A673 (cell line): Measurements from ENCODE around the gene CLPSL2. TPM values are rescaled to one million over a fixed set of nuclear protein-coding genes. Genes with fewer than 3 reads are reported as not detected.
A peak's percentile ranks its signal among the peaks of the same experiment; 100 is the strongest.

Source experiments
- BruUV-seq: library from RNA; stranded (reverse); fragments of 400-500 nt; replicated peaks from 2 replicates; lab custom pipeline; 2021; lab: Mats Ljungman, UMichigan
- CTCF ChIA-PET: fragments of 300-600 bp; sonication (Branson Sonifier 250); formaldehyde crosslinking; loops from one replicate; lab custom pipeline; 2022; ENCODE audit warnings: antibody characterized with exemption; lab: Charles Lee
- POLR2A ChIA-PET: fragments of 300-600 bp; sonication (Branson Sonifier 250); formaldehyde crosslinking; loops from one replicate; lab custom pipeline; 2022; ENCODE audit warnings: antibody characterized with exemption; ENCODE audit not compliant: low non-redundant PET; lab: Charles Lee
- DNase-seq: peaks from one replicate; pipeline ENCODE4 v3.0.0-alpha.2; 2015; ENCODE audit warnings: low spot score
- H3K27ac ChIP-seq: fragments of 200-600 bp; sonication (generic); 2 replicates; pipeline ENCODE4 v1.5.1; 2016; ENCODE audit warnings: mixed run types, low read depth, mild to moderate bottlenecking, mixed read lengths, antibody characterized with exemption, low read length; ENCODE audit not compliant: poor library complexity, severe bottlenecking
- H3K27me3 ChIP-seq: fragments of 200-600 bp; sonication (generic); replicated peaks from 2 replicates; pipeline ENCODE4 v1.6.1; 2017; ENCODE audit warnings: mixed run types, low read depth, mild to moderate bottlenecking, mixed read lengths, antibody characterized with exemption, low read length; ENCODE audit not compliant: insufficient read depth, poor library complexity
- H3K36me3 ChIP-seq: fragments of 200-600 bp; sonication (generic); 2 replicates; pipeline ENCODE4 v1.6.1; 2016; ENCODE audit warnings: mixed run types, mild to moderate bottlenecking, mixed read lengths, antibody characterized with exemption, low read length; ENCODE audit not compliant: insufficient read depth, poor library complexity, severe bottlenecking
- H3K4me1 ChIP-seq: fragments of 200-600 bp; sonication (generic); 2 replicates; pipeline ENCODE4 v1.6.1; 2017; ENCODE audit warnings: mixed run types, mild to moderate bottlenecking, mixed read lengths, antibody characterized with exemption, low read length; ENCODE audit not compliant: insufficient read depth, poor library complexity, severe bottlenecking
- H3K4me3 ChIP-seq: fragments of 200-600 bp; sonication (generic); 2 replicates; pipeline ENCODE4 v1.5.1; 2016; ENCODE audit warnings: low read depth, mixed run types, mild to moderate bottlenecking, mixed read lengths, low read length; ENCODE audit not compliant: poor library complexity, severe bottlenecking
- H3K9me3 ChIP-seq: fragments of 200-600 bp; sonication (generic); 2 replicates; pipeline ENCODE4 v1.6.1; 2016; ENCODE audit warnings: mixed run types, low read depth, mild to moderate bottlenecking, mixed read lengths, antibody characterized with exemption, low read length; ENCODE audit not compliant: poor library complexity, severe bottlenecking
- CTCF ChIP-seq: fragments of 300-800, 200-600 bp; sonication (generic); conservative IDR thresholded peaks from 2 replicates; pipeline ENCODE4 v1.5.1; 2017; ENCODE audit warnings: low read depth, mild to moderate bottlenecking, antibody characterized with exemption, low read length, moderate library complexity, mixed read lengths
- EZH2 ChIP-seq: fragments of 200-600 bp; sonication (generic); IDR thresholded peaks from 2 replicates; pipeline ENCODE4 v1.6.1; 2017; ENCODE audit warnings: borderline replicate concordance, low read depth, mild to moderate bottlenecking, mixed read lengths, antibody characterized with exemption, low read length; ENCODE audit not compliant: poor library complexity, severe bottlenecking
- intact Hi-C: fragments of 100-400 bp; cut with micrococcal nuclease; formaldehyde crosslinking; loops from one replicate; pipeline ENCODE4 v1.10.0; 2022; ENCODE audit not compliant: unreplicated experiment
- total RNA-seq: library from RNA; stranded (reverse); gene quantifications from 2 replicates; pipeline ENCODE4 v1.2.3, GENCODE V29; 2021

The CLPSL2 gene
- total RNA-seq, 1 experiment from 2014 or later = not detected

GRCh38 chr6:35737413-35738211 is 38.8 kb upstream of the CLPSL2 start:
- peak; percentile 89 for DNase-seq
- POLR2A ChIA-PET = no interaction called here
- Histone ChIP-seq H3K27ac (no peak overlapping the region), H3K27me3 (no peaks in the 10 kb centered on the region), H3K4me3 (no peak overlapping the region), H3K9me3 (no peaks in the 10 kb centered on the region), H3K4me1 (peaks cover 12% of the 10 kb centered on the region), H3K36me3 (no peaks in the 10 kb centered on the region)
- BruUV-seq = no TSS peak
- intact Hi-C loops = loop anchor here (1.0 to 10.0 kb wide), 2 partner anchors 214 to 357 kb away; no protein-coding TSS in a partner anchor
- TF ChIP-seq EZH2 = no peak
- TF ChIP-seq CTCF = peak; percentile 77
- CTCF ChIA-PET = interaction anchor here (0.6 to 2.9 kb wide), 11 partner anchors 10 to 215 kb away, joined by 3 to 52 read pairs (median 5); no protein-coding TSS in a partner anchor

- POLR2A ChIA-PET = no interaction called here
- peak overlapping the region; percentile 28 for H3K27ac ChIP-seq
- H3K4me1 ChIP-seq = peaks cover 7% of the 10 kb centered on the region
- no peaks in the 10 kb centered on the region for H3K27me3 ChIP-seq
- H3K4me3 ChIP-seq = no peak overlapping the region
- CTCF ChIA-PET = interaction anchor here (0.5 to 1.6 kb wide), 4 partner anchors 15 to 217 kb away, joined by 3 to 7 read pairs (median 4); no protein-coding TSS in a partner anchor
- no peaks in the 10 kb centered on the region for H3K36me3 ChIP-seq
- intact Hi-C loops = loop anchor here (10.0 kb wide), 1 partner anchor 355 kb away; no protein-coding TSS in a partner anchor
- TF ChIP-seq EZH2 (no peak), CTCF (no peak)
- no TSS peak for BruUV-seq
- no peaks in the 10 kb centered on the region for H3K9me3 ChIP-seq
- DNase-seq = peak; percentile 36
These were observed 36.5 kb upstream of the CLPSL2 start for GRCh38 chr6:35739645-35740524.

- Histone ChIP-seq H3K36me3 (no peaks in the 10 kb centered on the region), H3K27me3 (no peaks in the 10 kb centered on the region), H3K4me1 (peaks cover 7% of the 10 kb centered on the region), H3K4me3 (no peak overlapping the region), H3K27ac (no peak overlapping the region), H3K9me3 (no peaks in the 10 kb centered on the region)
- TF ChIP-seq CTCF = no peak
- TF ChIP-seq EZH2 = no peak
- no TSS peak for BruUV-seq
- CTCF ChIA-PET = no interaction called here
- DNase-seq = no peak
- POLR2A ChIA-PET = no interaction called here
- intact Hi-C loops = no loop called here
These were observed 33.6 kb upstream of the CLPSL2 start for GRCh38 chr6:35742842-35743241.
